Activated naive CD8-positive, alpha-beta T cell treated with anti-CD3 and anti-CD28 coated beads, Interleukin-2, amount 10 ng/mL, durations not matched to agents 7 days and 5 days (primary cell): ENCODE measurements around the gene PRKCE. TPM values are rescaled to one million over a fixed set of nuclear protein-coding genes. Genes with fewer than 3 reads are reported as not detected.

ENCODE experiments used
- ATAC-seq: fragments of 150-1000 bp; cut with Tn5 transposase; one replicate; pipeline ENCODE4 v1.10.0; 2021; ENCODE audit warnings: low read depth, moderate library complexity
- POLR2A ChIA-PET: fragments of 350-600 bp; sonication (Branson Sonifier 250); formaldehyde crosslinking; loops from one replicate; lab custom pipeline; 2021; ENCODE audit warnings: antibody characterized with exemption; lab: Charles Lee
- DNase-seq: peaks from one replicate; pipeline ENCODE4 v3.0.0; 2021
- H3K27ac Mint-ChIP-seq: one replicate; pipeline ENCODE4 v1.8.0; 2022; ENCODE audit warnings: mild to moderate bottlenecking, mixed read lengths
- H3K27me3 Mint-ChIP-seq: one replicate; pipeline ENCODE4 v1.8.0; 2022; ENCODE audit warnings: mild to moderate bottlenecking, moderate library complexity, mixed read lengths
- H3K36me3 Mint-ChIP-seq: one replicate; pipeline ENCODE4 v1.8.0; 2021; ENCODE audit warnings: mild to moderate bottlenecking, mixed read lengths
- H3K4me1 Mint-ChIP-seq: one replicate; pipeline ENCODE4 v1.8.0; 2021; ENCODE audit warnings: mixed read lengths
- H3K4me3 Mint-ChIP-seq: one replicate; pipeline ENCODE4 v1.8.0; 2022; ENCODE audit warnings: mild to moderate bottlenecking, moderate library complexity, mixed read lengths
- H3K9me3 Mint-ChIP-seq: one replicate; pipeline ENCODE4 v1.8.0; 2021; ENCODE audit warnings: mixed read lengths
- total RNA-seq, 2 experiments: library from RNA; stranded (reverse); gene quantifications; one replicate each; pipeline ENCODE4 v1.2.3, GENCODE V29; 2021

The PRKCE gene
- total RNA-seq, 2 experiments from 2014 or later: 18.4 to 20.5 TPM

GRCh38 chr2:45929674-45930395 is 278.4 kb downstream of the PRKCE start:
- no peaks in the 10 kb centered on the region for H3K27me3 Mint-ChIP-seq
- DNase-seq: no peak

GRCh38 chr2:45930396-45930792 is 278.9 kb downstream of the PRKCE start:
- no peak overlapping the region for H3K27ac Mint-ChIP-seq
- no peaks in the 10 kb centered on the region for H3K27me3 Mint-ChIP-seq
- POLR2A ChIA-PET: no interaction called here
- peaks cover 2% of the 10 kb centered on the region for H3K36me3 Mint-ChIP-seq
- H3K4me1 Mint-ChIP-seq: no peaks in the 10 kb centered on the region
- H3K4me3 Mint-ChIP-seq: no peak overlapping the region
- ATAC-seq (no peak), DNase-seq (no peak)
- no peaks in the 10 kb centered on the region for H3K9me3 Mint-ChIP-seq

More at GRCh38 chr2:45929674-45930395, 278.4 kb downstream of the PRKCE start:
- POLR2A ChIA-PET: no interaction called here
- Mint-ChIP-seq H3K4me3 (no peak overlapping the region), H3K36me3 (peaks cover 2% of the 10 kb centered on the region), H3K4me1 (no peaks in the 10 kb centered on the region), H3K27ac (no peak overlapping the region), H3K9me3 (no peaks in the 10 kb centered on the region)
- ATAC-seq: no peak

- DNase-seq (no peak), ATAC-seq (no peak)
- H3K36me3 Mint-ChIP-seq: peaks cover 2% of the 10 kb centered on the region
- peaks cover 2% of the 10 kb centered on the region for H3K4me1 Mint-ChIP-seq
- H3K9me3 Mint-ChIP-seq: no peaks in the 10 kb centered on the region
- POLR2A ChIA-PET: no interaction called here
- no peak overlapping the region for H3K4me3 Mint-ChIP-seq
- no peaks in the 10 kb centered on the region for H3K27me3 Mint-ChIP-seq
- no peak overlapping the region for H3K27ac Mint-ChIP-seq
These were observed 281.0 kb downstream of the PRKCE start for GRCh38 chr2:45932278-45932975.

GRCh38 chr2:45935791-45936622 is 284.5 kb downstream of the PRKCE start:
- H3K9me3 Mint-ChIP-seq: no peaks in the 10 kb centered on the region
- no peak overlapping the region for H3K27ac Mint-ChIP-seq
- POLR2A ChIA-PET: interaction anchor here (0.6 to 1.8 kb wide), 3 partner anchors 8 to 309 kb away, joined by 3 to 5 read pairs (median 4); no protein-coding TSS in a partner anchor
- no peak overlapping the region for H3K4me3 Mint-ChIP-seq
- H3K27me3 Mint-ChIP-seq: no peaks in the 10 kb centered on the region
- peak; percentile 61 for DNase-seq
- peaks cover 2% of the 10 kb centered on the region for H3K36me3 Mint-ChIP-seq
- H3K4me1 Mint-ChIP-seq: peaks cover 2% of the 10 kb centered on the region
- peak; percentile 72 for ATAC-seq

- ATAC-seq (no peak), DNase-seq (no peak)
- Mint-ChIP-seq H3K36me3 (peaks cover 2% of the 10 kb centered on the region), H3K27me3 (no peaks in the 10 kb centered on the region), H3K27ac (no peak overlapping the region), H3K9me3 (no peaks in the 10 kb centered on the region), H3K4me3 (no peak overlapping the region), H3K4me1 (peaks cover 2% of the 10 kb centered on the region)
- POLR2A ChIA-PET: interaction anchor here (1.8 kb wide), 1 partner anchor 287 kb away, joined by 3 read pairs; no protein-coding TSS in a partner anchor
These were observed 285.1 kb downstream of the PRKCE start for GRCh38 chr2:45936623-45936979.

- Mint-ChIP-seq H3K27me3 (no peaks in the 10 kb centered on the region), H3K27ac (no peak overlapping the region), H3K4me3 (no peak overlapping the region), H3K36me3 (no peaks in the 10 kb centered on the region), H3K9me3 (no peaks in the 10 kb centered on the region), H3K4me1 (peaks cover 2% of the 10 kb centered on the region)
- DNase-seq (no peak), ATAC-seq (no peak)
- POLR2A ChIA-PET: no interaction called here
These were observed 286.5 kb downstream of the PRKCE start for GRCh38 chr2:45937990-45938389.

GRCh38 chr2:45938649-45939511 is 287.4 kb downstream of the PRKCE start:
- POLR2A ChIA-PET: no interaction called here
- H3K27ac Mint-ChIP-seq: no peak overlapping the region
- DNase-seq: no peak
- H3K4me1 Mint-ChIP-seq: peaks cover 2% of the 10 kb centered on the region
- no peaks in the 10 kb centered on the region for H3K9me3 Mint-ChIP-seq
- H3K27me3 Mint-ChIP-seq: no peaks in the 10 kb centered on the region
- no peaks in the 10 kb centered on the region for H3K36me3 Mint-ChIP-seq
- ATAC-seq: no peak
- H3K4me3 Mint-ChIP-seq: no peak overlapping the region

- no peak overlapping the region for H3K4me3 Mint-ChIP-seq
- H3K4me1 Mint-ChIP-seq: no peaks in the 10 kb centered on the region
- H3K27me3 Mint-ChIP-seq: no peaks in the 10 kb centered on the region
- no peaks in the 10 kb centered on the region for H3K9me3 Mint-ChIP-seq
- H3K36me3 Mint-ChIP-seq: no peaks in the 10 kb centered on the region
- POLR2A ChIA-PET: no interaction called here
- DNase-seq (no peak), ATAC-seq (no peak)
- H3K27ac Mint-ChIP-seq: no peak overlapping the region
These were observed 290.2 kb downstream of the PRKCE start for GRCh38 chr2:45941531-45942236.

GRCh38 chr2:45942237-45942738 is 290.8 kb downstream of the PRKCE start:
- H3K27ac Mint-ChIP-seq: no peak overlapping the region

GRCh38 chr2:45943219-45944044 is 292.0 kb downstream of the PRKCE start:
- Mint-ChIP-seq H3K27me3 (peaks cover 3% of the 10 kb centered on the region), H3K4me3 (no peak overlapping the region), H3K27ac (no peak overlapping the region), H3K36me3 (no peaks in the 10 kb centered on the region), H3K4me1 (no peaks in the 10 kb centered on the region), H3K9me3 (no peaks in the 10 kb centered on the region)
- no peak for ATAC-seq
- DNase-seq: no peak
- POLR2A ChIA-PET: no interaction called here

More at GRCh38 chr2:45942237-45942738, 290.8 kb downstream of the PRKCE start:
- DNase-seq (no peak), ATAC-seq (no peak)
- no peaks in the 10 kb centered on the region for H3K4me1 Mint-ChIP-seq
- POLR2A ChIA-PET: no interaction called here
- H3K27me3 Mint-ChIP-seq: no peaks in the 10 kb centered on the region
- no peak overlapping the region for H3K4me3 Mint-ChIP-seq
- H3K9me3 Mint-ChIP-seq: no peaks in the 10 kb centered on the region
- no peaks in the 10 kb centered on the region for H3K36me3 Mint-ChIP-seq

GRCh38 chr2:45944074-45944473 is 292.6 kb downstream of the PRKCE start:
- Mint-ChIP-seq H3K27me3 (peaks cover 6% of the 10 kb centered on the region), H3K36me3 (no peaks in the 10 kb centered on the region), H3K4me1 (no peaks in the 10 kb centered on the region), H3K9me3 (no peaks in the 10 kb centered on the region), H3K27ac (no peak overlapping the region), H3K4me3 (no peak overlapping the region)
- DNase-seq (no peak), ATAC-seq (no peak)
- POLR2A ChIA-PET: interaction anchor here (0.7 kb wide), 1 partner anchor 8 kb away, joined by 5 read pairs; no protein-coding TSS in a partner anchor
